Chondrocyte (in vitro differentiated cells): ENCODE measurements around the gene FREM3. TPM values are rescaled to one million over a fixed set of nuclear protein-coding genes. Genes with fewer than 3 reads are reported as not detected.
A peak's percentile ranks its signal among the peaks of the same experiment; 100 is the strongest.
"Not testable (repeated sequence)": the region's sequence is repeated elsewhere in the genome, so short reads cannot be mapped to it uniquely, and the experiment has no call there.

Experiments
- DNase-seq: peaks from one replicate; pipeline ENCODE4 v3.0.0; 2021; ENCODE audit warnings: mixed read lengths, low spot score
- H3K27ac Mint-ChIP-seq: one replicate; pipeline ENCODE4 v1.8.0; 2021; ENCODE audit warnings: mild to moderate bottlenecking, moderate library complexity, mixed read lengths; ENCODE audit not compliant: unreplicated experiment
- H3K27me3 Mint-ChIP-seq: 2 replicates; pipeline ENCODE4 v1.8.0; 2021; ENCODE audit warnings: low read depth, mixed read lengths
- H3K36me3 Mint-ChIP-seq: 2 replicates; pipeline ENCODE4 v1.8.0; 2021; ENCODE audit warnings: low read depth, mixed read lengths
- H3K4me1 Mint-ChIP-seq: 2 replicates; pipeline ENCODE4 v1.8.0; 2021; ENCODE audit warnings: low read depth, mild to moderate bottlenecking, mixed read lengths
- H3K4me3 Mint-ChIP-seq: one replicate; pipeline ENCODE4 v1.8.0; 2021; ENCODE audit warnings: mild to moderate bottlenecking, moderate library complexity, mixed read lengths; ENCODE audit not compliant: unreplicated experiment
- H3K9me3 Mint-ChIP-seq: 2 replicates; pipeline ENCODE4 v1.8.0; 2021; ENCODE audit warnings: low read depth, mixed read lengths
- CTCF ChIP-seq: fragments of 200-600 bp; sonication (generic); IDR thresholded peaks from 2 replicates; pipeline ENCODE4 v1.5.0; 2021; ENCODE audit warnings: antibody characterized with exemption, mild to moderate bottlenecking, moderate library complexity
- long read RNA-seq: library from polyadenylated mRNA; stranded (forward); transcript quantifications from one replicate; pipeline ENCODE4 v2.0.0, GENCODE V29; 2021
- total RNA-seq: library from RNA; stranded (reverse); gene quantifications from 3 replicates; pipeline ENCODE4 v1.2.1, GENCODE V29; 2021

Gene FREM3
- total RNA-seq = not detected in 3 replicates
- long read RNA-seq = 0 reads

GRCh38 chr4:143700416-143701352 lies at the start of gene FREM3:
FREM3 (minus strand) TSS chr4:143700675; CDS start chr4:143700675, 0 bp downstream.
- no peaks in the 10 kb centered on the region for H3K36me3 Mint-ChIP-seq
- peak; percentile 93 for DNase-seq
- H3K27me3 Mint-ChIP-seq = peaks cover 60% of the 10 kb centered on the region
- peaks cover 7% of the 10 kb centered on the region for H3K4me1 Mint-ChIP-seq
- H3K27ac Mint-ChIP-seq = no peak within 1 kb of the TSS
- peak within 1 kb of the TSS; percentile 42 for H3K4me3 Mint-ChIP-seq
- peaks cover 12% of the 10 kb centered on the region for H3K9me3 Mint-ChIP-seq
- no peak for TF ChIP-seq CTCF

GRCh38 chr4:143745874-143746273 lies 45.4 kb upstream of the FREM3 start:
- no peak overlapping the region for H3K4me3 Mint-ChIP-seq

GRCh38 chr4:143743591-143743990 lies 43.1 kb upstream of the FREM3 start:
- TF ChIP-seq CTCF = no peak
- Mint-ChIP-seq H3K4me3 (no peak overlapping the region), H3K9me3 (no peaks in the 10 kb centered on the region), H3K36me3 (no peaks in the 10 kb centered on the region), H3K27me3 (peaks cover 16% of the 10 kb centered on the region), H3K27ac (no peak overlapping the region), H3K4me1 (no peaks in the 10 kb centered on the region)
- no peak for DNase-seq

More at GRCh38 chr4:143745874-143746273, 45.4 kb upstream of the FREM3 start:
- Mint-ChIP-seq H3K27ac (no peak overlapping the region), H3K9me3 (no peaks in the 10 kb centered on the region), H3K36me3 (no peaks in the 10 kb centered on the region), H3K27me3 (peaks cover 12% of the 10 kb centered on the region), H3K4me1 (no peaks in the 10 kb centered on the region)
- no peak for DNase-seq
- TF ChIP-seq CTCF = no peak

- no peaks in the 10 kb centered on the region for H3K36me3 Mint-ChIP-seq
- TF ChIP-seq CTCF = no peak
- H3K27me3 Mint-ChIP-seq = peaks cover 16% of the 10 kb centered on the region
- H3K4me3 Mint-ChIP-seq = no peak overlapping the region
- DNase-seq = no peak
- no peaks in the 10 kb centered on the region for H3K9me3 Mint-ChIP-seq
- H3K27ac Mint-ChIP-seq = no peak overlapping the region
- H3K4me1 Mint-ChIP-seq = no peaks in the 10 kb centered on the region
These were observed 42.4 kb upstream of the FREM3 start for GRCh38 chr4:143742834-143743233.

GRCh38 chr4:143736861-143737260 lies 36.4 kb upstream of the FREM3 start:
- DNase-seq = no peak
- no peak overlapping the region for H3K4me3 Mint-ChIP-seq
- no peaks in the 10 kb centered on the region for H3K4me1 Mint-ChIP-seq
- peaks cover 5% of the 10 kb centered on the region for H3K9me3 Mint-ChIP-seq
- no peaks in the 10 kb centered on the region for H3K36me3 Mint-ChIP-seq
- no peak overlapping the region for H3K27ac Mint-ChIP-seq
- TF ChIP-seq CTCF = no peak
- H3K27me3 Mint-ChIP-seq = peaks cover 18% of the 10 kb centered on the region

- H3K4me1 Mint-ChIP-seq, H3K36me3 Mint-ChIP-seq, H3K4me3 Mint-ChIP-seq, DNase-seq, H3K27ac Mint-ChIP-seq, H3K9me3 Mint-ChIP-seq: not testable (repeated sequence)
- peaks cover 18% of the 10 kb centered on the region for H3K27me3 Mint-ChIP-seq
These were observed 35.6 kb upstream of the FREM3 start for GRCh38 chr4:143736061-143736460.
